Stimulated activated CD4-positive, alpha-beta T cell treated with anti-CD3 and anti-CD28 coated beads, Interleukin-1b, Interleukin-23, amount 100 ng/mL, for 1 hour (primary cell): ENCODE results near the gene BRCA1.
"Not testable (repeated sequence)": the region's sequence is repeated elsewhere in the genome, so short reads cannot be mapped to it uniquely, and the experiment has no call there.

ENCODE experiments used
- DNase-seq, 2 donors: peaks; one replicate each; pipeline ENCODE4 v3.0.0-alpha.2; 2020; ENCODE audit warnings: low read depth in 2 of 2

Gene BRCA1

DNA sequence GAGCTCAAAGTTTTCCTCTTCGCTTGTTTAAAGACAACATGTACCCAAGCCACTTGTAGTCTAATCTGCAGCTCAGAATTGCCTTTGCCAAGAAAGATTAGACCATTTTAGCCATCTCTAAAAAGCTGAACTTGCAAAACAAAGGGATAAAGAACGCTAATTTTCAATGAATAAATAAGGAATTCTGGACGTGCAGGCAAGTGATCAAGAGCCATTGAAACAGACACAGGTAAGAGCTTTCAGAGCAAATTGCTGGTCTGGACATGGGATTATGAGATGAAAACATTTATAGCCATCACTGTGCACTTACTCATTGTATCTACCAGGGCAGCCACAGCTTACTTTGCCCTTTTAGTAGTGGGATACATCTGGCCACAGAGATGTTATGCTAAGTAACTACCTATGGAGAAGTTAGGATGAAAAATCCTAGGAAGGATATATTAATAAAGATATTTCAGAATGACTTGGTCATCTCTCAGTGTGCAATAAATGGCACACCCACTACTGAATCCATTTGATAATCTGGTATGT lies 55.7 kb downstream of the BRCA1 start:
- DNase-seq, result no peak

DNA sequence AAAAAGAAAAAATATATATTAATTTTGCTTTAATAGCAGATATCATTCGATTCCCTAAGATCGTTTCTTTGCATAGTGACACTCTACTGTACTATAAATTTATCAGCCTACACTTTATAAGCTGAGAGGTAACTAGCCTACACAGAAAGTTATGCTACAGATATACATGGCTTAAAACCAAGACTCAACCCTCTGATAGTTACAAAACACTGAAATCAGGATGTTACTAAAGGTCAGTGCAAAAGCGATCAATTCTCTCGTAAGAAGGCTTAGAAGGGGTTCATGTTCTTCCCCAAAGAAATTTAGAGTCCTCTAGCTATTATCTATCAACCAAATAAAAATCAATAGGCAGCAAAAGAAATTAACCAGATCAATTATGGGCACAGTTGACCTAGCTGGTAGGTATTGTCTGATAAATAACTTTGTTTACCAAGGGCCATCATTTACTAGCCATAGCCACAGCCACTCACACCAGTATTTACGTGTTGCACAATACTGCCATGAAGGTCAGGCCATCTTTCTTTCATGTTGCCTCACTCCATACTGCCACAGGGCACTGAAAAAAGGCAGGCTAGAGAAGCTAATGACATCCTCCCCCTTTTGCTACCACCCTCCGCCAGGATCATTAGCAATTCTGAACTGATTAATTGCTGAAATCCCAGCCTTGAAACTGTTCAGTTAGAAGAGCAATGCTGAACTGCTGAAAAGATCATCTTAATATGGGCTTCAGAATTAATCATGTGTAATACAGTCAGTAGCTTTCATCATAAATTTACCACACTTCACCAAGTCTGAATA lies 56.4 kb downstream of the BRCA1 start:
- no peak for DNase-seq

DNA sequence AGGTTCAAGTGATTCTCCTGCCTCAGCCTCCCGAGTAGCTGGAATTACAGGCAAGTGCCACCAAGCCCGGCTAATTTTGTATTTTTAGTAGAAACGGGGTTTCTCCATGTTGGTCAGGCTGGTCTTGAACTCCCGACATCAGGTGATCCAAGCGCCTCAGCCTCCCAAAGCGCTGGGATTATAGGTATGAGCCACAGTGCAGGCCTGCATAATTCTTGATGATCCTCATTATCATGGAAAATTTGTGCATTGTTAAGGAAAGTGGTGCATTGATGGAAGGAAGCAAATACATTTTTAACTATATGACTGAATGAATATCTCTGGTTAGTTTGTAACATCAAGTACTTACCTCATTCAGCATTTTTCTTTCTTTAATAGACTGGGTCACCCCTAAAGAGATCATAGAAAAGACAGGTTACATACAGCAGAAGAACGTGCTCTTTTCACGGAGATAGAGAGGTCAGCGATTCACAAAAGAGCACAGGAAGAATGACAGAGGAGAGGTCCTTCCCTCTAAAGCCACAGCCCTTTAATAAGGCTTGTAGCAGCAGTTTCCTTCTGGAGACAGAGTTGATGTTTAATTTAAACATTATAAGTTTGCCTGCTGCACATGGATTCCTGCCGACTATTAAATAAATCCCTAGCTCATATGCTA lies 62.1 kb downstream of the BRCA1 start:
- DNase-seq, result no peak

DNA sequence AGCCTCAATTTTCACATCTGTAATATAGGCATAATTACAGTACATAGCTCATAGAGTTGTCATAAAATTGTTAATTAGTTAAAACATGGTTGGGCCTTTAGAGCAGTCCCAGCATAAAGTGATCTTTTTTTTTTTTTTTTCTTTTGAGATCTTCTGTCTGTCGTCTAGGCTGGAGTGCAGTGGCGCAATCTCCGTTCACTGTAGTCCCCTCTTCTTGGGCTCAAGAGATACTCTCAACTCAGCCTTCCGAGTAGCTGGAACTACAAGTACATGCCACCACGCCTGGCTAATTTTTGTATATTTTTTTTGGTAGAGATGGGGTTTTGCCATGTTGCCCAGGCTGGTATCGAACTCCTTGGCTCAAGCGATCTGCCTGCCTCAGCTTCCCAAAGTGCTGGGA lies 69.1 kb downstream of the BRCA1 start:
- no peak for DNase-seq

DNA sequence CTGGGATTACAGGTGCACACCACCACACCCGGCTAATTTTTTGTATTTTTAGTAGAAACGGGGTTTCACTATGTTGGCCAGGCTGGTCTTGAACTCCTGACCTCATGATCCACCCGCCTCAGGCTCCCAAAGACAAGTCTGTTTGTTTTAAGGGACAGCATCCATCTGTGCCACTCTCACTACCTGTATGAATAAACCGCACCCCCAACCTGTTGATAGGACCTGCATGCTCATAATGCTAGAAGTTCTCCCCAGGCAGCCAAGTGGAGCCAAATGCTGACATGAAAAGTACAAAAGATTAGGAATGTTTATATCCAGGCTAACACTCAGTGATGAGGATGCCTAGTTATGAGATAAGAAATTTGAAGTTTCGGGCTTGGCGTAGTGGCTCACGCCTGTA lies 72.2 kb downstream of the BRCA1 start:
- DNase-seq, result not testable (repeated sequence)

DNA sequence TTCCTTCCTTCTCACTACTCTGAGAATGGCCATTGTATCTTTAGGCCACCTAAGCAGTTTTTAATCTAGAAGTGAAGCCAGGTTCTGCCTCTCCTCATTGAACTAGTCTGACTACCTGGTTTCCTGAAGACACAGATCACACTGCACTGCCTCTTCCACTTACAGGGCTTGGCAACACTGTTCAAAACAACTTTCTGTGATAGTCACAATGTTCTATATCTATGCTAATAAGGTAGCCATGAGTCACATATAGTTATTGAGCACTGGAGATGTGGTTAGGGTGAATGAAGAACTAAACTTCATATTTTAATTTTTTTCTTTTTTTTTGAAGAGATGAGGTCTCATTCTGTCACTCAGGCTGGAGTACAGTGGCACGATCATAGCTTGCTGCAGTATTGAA lies 73.2 kb downstream of the BRCA1 start:
- no peak for DNase-seq

DNA sequence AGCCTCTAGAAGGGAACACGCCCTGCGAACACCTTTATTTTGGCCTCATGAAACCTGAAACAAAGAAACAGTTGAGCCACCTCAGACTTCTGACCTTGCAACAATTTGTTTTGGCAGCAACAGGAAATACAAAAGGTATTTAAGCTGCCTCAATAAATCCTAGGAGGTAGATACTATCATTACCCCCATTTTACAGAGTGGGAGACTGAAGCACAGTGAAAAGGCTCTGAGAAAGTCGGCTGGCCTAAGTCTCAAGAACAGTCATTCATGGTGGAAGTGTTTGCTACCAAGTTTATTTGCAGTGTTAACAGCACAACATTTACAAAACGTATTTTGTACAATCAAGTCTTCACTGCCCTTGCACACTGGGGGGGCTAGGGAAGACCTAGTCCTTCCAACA lies 81.1 kb downstream of the BRCA1 start:
- no peak for DNase-seq

DNA sequence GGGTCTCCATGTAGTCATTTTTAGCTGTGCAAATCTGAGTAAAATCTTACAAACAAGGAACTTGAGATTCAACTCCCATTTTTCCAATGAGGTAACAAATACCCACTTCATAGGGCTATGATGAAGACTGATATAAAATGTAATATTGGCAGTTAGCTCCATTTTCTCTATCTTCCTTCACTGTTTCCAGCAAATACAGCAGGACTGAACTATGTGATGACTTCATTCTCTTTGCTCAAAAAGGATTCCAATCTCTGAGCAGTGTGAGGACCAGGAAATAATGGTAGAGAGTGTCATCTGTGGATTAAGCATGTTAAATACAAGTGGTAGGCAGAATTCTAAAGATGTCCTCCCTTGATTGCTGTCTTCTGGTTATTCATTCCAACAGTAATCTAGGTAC lies 81.9 kb downstream of the BRCA1 start:
- no peak for DNase-seq

DNA sequence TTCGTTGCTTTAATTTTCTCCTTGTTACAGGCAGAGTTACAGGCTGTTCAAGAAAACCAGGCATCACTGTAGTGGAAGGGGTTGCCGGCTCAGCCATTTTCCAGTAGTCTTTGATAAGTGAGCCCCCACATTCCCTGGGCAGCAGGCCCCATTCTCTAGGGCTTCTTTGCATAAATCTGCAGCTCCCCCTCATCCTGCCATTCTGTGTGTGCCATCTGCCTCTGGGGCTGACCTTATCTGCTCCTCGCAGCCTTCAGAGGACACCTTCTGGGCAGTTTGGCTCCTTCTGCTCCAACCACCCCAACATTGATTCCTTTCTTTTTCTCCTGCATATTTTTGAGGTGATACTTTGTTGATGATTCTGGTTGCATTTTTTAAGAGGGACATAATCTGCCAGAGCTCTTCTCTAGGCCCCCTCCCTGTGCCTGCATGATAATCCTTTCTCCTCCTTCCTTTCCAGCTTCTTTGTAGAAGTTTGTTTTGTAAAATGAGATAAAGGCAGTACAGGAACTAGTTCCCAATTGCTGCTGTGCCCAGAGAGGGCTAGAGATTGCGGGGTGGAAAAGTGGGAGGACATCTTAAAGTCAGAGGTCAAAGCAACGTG lies 83.0 kb downstream of the BRCA1 start:
- DNase-seq, result no peak

DNA sequence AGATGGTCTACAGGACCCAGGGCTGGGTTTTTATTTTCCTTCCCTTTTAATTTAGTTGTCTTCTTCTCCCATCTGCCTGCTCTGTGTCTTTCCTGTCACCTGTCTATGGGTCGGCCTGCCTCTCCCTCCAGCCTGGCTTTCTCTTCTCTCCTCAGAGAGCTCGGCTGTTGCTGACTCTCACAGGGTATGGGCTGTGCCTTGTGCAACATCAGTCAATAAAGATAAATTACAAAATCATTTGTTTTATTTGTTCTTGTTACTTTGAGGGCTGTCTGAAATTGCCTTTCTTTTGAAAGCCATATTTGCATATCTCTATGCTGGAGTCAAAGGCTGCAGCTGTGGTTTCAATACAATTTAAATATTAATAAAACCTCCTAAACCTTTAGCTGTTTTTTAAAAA lies 84.5 kb downstream of the BRCA1 start:
- no peak for DNase-seq

DNA sequence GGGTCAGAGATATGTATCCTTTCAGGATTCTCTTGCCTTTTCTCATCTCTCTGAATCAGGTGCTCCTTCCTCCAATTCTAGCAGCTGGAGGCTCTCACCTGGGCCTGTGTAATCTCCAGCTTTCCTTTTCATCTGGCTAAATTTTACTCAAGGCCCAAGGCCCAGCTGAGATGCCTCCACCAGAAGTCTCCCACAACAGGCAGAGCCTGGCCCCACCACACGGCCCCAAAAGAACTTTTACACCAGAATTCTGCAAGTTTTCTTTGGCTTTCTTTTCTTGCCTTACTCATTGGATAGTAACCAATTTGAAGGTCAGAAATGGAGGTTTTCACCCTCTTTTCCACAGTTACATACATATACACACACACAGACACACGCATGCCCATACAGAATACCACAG lies 85.5 kb downstream of the BRCA1 start:
- no peak for DNase-seq

DNA sequence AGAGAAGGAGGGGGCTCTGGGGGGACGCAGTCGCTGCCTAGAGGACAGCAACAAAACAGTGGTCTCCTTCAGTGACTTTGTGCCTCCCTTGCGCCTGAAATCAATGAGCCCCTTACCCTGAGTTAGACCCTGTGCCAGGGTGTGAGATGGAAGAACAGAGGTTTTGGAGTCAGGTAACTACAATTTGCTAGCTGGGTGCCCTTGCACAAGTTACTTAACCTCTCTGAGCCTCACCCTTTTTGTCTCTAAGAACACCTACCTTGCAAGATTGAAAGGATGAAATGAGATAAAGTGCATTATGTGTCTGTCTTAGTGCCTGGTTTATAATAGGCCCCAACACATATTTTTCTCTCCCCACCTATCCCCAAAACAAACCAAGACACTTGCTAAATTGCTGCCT lies 90.3 kb downstream of the BRCA1 start:
- DNase-seq, result no peak

DNA sequence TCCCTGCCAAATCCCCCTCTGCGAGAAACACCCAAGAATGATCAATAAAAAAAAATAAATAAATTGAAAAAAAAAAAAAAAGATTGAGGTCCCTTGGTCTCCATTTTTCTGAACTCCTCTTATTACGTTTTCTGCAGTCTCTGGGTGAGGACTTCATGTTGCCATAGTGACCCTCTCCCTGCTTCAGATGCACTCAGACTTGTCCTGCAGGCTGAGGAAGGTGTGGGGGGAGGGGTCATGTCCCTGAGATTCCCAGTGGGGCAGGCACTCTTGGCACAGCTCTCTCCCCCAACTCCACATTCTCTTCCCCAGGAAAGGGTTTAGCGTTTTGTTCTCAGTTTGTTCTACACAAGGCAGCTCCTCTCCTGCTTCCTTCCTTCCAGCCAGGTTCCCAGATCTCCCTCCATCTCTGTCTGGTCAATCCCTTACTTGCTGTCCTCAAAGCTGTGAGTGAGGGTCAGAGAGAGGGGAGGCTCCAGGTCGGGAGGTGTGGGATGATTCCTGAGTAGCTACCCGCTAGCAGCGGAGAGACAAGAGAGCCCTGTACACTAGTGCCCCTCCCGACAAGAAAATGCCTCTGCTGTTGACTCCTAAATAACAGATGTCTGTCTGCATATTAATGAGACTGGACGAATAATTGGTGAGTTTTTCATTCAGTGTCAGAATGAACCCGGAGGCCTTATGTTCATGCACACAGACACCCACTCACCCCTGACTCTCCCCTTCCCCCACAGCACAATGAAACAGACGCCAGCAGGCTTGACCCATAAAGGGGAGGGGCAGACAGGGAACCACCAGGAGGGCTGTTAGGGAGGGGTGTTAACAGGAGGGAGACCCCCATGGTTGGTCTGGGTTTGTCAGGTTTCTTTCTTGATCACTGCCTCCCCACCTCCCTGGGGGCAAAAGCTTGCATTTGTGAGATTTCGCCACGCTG lies 90.9 kb downstream of the BRCA1 start:
- DNase-seq, result no peak

DNA sequence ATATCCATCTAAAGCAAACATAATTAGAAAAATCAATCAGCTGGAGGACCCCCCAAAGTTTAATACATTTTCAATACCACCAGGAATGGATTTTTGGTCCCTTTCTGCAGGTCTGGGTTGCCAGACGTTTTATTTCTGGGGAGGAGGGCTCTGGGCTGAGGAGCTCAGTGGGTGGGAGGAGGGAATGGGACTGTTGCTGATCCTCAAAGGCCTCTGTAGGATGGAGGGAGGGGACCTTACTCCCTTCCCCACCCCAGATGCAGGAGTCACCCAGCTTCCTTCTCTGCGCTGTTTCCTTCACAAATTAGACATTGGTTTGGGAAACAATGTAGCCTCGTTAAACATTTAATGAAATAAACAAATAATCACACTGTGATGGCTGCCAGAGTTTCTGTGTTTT lies 93.5 kb downstream of the BRCA1 start:
- no peak for DNase-seq

DNA sequence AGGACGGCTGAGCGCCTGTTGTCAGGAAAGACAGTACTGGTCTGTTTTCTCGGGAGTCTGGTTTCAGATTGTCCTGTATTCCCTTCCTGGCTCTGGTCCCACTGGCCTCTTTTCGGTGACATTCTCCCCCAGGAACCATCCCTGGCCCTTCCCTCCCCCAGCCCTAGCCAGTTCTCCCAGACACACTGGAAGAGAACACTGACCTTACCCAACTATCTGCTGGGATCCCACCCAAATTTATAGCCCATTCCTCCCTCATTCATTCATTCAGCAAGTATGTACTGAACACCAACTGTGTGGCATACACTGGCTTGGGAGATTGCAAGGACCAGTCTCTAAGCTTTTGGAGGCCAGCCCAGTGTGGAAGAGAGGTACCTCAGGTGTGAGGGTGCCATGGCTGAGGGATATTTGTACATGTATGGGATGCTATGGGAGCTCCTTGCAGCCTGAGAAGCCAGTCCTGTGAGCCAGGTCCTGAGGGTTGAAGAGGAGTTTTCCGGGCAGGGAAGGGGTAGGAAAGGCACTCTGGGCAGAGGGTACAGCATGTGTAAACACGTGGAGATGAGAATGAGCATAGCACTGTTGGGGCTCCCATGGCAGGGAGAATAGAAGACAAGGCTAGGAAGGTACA lies 94.9 kb downstream of the BRCA1 start:
- DNase-seq, result no peak

DNA sequence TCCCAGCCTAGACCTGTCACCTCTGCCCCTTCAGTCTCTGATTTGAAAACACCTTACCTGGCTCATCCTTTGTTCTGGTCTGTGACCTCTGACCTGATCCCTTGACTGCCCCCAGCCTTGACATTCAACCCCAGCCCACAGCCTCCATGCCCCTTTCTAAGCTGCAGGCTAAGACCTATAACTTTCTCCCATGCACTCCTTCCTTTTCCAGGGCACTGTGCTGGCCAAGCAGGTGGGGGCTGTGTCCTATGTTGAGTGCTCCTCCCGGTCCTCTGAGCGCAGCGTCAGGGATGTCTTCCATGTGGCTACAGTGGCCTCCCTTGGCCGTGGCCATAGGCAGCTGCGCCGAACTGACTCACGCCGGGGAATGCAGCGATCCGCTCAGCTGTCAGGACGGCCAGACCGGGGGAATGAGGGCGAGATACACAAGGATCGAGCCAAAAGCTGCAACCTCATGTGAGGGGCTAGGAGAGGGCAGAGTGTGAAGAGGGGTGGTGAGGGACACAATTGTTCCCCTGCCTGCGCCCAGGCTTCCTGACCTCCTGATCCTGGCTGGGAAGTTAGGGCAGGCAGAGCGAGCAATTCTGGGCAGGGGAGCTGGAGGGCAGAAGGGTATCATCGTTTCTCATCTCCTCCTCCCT lies 96.8 kb downstream of the BRCA1 start:
- DNase-seq, result no peak

DNA sequence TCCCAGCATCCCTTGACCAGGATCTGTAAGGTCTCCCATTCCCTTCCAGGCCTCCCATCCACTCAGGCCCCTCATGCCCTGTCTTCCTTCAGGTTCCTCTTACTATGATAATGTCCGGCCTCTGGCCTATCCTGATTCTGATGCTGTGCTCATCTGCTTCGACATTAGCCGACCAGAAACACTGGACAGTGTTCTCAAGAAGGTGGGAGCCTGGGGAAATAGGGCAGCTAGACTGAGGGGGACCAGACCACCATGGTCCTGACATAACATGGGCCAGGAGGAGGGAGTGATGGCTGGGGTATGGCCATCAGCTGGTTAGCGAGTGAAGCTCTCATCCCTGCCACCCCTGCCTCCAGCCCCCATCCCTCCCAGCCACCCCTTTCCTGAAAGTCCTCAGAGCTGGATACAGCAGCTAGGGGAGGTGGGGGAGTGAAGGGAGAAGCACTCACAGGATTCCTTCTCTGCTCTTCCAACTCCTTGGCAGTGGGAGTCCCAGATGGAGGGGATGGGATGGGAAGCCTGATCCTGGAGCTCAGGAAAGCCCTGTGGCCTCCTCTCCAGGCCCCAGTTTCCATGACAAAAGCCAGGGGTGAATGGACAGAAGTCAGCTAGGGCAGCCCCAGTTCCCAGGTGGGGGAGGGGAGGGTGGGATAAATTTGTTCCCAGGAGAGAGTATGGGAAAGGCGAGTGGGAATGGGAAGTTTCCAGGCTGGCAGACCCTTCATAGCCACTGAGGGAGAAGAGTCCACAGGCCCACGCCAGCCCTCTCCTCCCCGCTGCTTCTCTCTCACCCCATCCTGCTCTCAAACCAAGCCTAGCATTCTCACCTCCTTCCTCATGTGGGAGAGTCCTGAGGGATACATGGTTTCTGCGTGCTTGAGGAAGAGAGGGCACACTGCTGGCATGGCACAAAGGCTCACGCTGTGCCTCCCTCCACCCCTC lies 97.8 kb downstream of the BRCA1 start:
- DNase-seq, result no peak

DNA sequence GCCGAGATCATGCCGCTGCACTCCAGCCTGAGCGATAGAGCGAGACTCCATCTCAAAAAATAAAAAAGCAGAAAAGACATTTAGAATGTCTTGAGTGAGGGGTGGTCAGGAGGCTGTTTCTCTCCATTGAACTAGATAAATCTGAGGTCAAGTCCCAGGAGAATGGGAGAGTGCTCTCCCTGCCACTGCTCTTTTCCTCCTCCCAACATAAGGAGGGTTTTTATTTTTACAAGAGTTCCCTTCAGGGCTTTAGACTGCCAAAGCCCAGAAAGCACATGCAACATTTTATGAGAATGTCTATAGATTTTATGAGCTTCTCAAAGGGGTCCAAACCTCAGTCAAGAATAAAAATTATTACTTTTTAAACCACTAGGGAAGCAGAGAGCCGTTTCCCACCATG lies 98.6 kb downstream of the BRCA1 start:
- no peak for DNase-seq

DNA sequence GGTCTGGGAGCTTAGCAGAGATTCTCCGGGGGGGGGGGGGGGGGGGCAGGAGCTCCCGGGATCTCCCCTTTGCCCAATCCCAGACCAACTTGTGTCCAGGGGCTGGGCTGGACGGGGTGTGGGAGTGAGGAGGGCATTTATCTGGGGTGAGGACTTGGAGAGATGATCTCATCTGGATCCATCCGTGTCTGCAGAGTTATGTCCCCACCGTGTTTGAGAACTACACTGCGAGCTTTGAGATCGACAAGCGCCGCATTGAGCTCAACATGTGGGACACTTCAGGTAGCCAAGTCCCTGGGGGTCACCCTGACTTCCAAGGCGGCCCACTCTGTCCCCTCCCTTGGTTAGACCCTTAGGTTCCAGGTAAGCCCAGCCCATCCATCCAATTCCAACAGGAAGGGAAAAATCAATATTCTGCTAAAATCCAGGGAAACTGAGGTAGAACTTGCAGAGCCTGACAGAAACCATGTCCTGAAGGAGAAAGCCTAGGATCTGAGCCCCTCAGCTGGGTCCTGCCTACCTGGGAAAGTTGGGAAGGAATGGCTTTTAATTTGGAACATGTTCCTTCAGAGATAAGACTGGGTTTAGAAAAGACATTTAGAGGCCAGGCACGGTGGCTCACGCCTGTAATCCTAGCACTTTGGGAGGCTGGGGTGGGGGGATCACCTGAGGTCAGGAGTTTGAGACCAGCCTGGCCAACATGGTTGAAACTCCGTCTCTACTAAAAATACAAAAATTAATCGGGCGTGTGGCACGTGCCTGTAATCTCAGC lies 99.2 kb downstream of the BRCA1 start:
- DNase-seq, result no peak
